Esophagus squamous epithelium (tissue), 4 donors: Measurements from ENCODE around the gene ANO2.

Experiments used
- CTCF ChIP-seq, 6 experiments: fragments of 450-650 bp in 4 of 6; fragments of 200-600 bp in 2 of 6; sonication (generic) in 2 of 6; IDR thresholded peaks; one replicate each; pipeline ENCODE4 v1.5.1; 2016 to 2019; ENCODE audit warnings: antibody characterized with exemption in 6 of 6, mild to moderate bottlenecking in 4 of 6, moderate library complexity in 4 of 6
- POLR2A ChIP-seq, 4 donors: fragments of 450-650 bp; IDR thresholded peaks; one replicate each; pipeline ENCODE4 v1.6.1; 2017; ENCODE audit warnings: antibody characterized with exemption in 4 of 4, mild to moderate bottlenecking in 4 of 4, moderate library complexity in 3 of 4

- TF ChIP-seq CTCF (IDR thresholded peaks at IDR 0.05) (no peak), POLR2A (IDR thresholded peaks at IDR 0.05) (no peak)
These were observed 317.9 kb downstream of the ANO2 start for GRCh38 chr12:5627053-5627630.
